ENCODE results near the gene ATXN10. TPM values are rescaled to one million over a fixed set of nuclear protein-coding genes. Genes with fewer than 3 reads are reported as not detected.

Gene ATXN10
- total RNA-seq, 1 experiment from 2014 or later, result 303 TPM

DNA sequence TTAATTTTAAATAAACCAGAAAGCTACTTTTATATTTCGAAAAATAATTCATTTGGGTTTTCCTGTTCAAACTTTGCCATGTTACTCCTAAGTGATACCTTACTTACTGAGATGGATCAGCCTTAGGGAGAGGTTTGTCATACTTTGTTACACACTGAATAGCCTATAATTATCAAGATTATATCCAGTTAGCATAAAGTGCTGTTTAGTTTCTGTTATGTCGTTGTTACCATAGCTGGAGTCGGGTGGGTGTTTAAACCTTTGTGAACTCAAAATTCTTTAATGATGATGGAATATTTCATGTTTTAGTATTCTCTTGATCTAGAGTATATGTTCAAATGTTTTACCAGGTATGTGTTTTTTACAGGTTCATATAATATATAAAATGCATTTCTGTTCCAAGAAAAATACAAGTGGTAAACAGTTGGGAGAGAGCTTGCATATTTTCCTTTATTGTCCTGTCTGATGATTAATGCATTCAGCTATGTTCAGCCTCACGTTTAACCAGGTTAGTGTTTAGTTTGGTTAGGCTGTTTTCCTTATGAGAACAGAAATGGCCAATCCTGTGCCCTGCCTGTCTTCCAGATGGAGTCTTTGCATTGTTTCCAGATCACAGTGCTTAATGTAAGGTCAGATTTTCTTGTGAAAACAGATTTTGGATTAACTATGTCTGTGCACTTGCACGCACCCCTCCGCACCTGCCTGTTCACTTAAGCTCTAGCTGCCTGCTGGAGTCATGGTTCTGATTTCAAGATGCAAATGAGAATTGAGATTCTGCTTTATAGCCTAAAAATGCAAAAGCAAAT lies 105.6 kb downstream of the ATXN10 start:
- peak overlapping the region; percentile 82 for H3K27ac ChIP-seq
- H3K27me3 ChIP-seq (ENCODE audit: insufficient read depth, low read depth), result no peaks in the 10 kb centered on the region
- H3K9me2 ChIP-seq (ENCODE audit: insufficient read depth), result no peaks in the 10 kb centered on the region
- H3K4me2 ChIP-seq, result peak overlapping the region; percentile 66
- peaks cover 45% of the 10 kb centered on the region for H3K4me1 ChIP-seq (replicated peaks; ENCODE audit: insufficient read depth)
- peak; percentile 65 to 97 for DNase-seq
- peaks cover 24% of the 10 kb centered on the region; the same call in 1 of the 2 replicates for H3K36me3 ChIP-seq (ENCODE audit: low read depth)
- no peak overlapping the region for H2AFZ ChIP-seq
- H3K4me3 ChIP-seq, result peak overlapping the region; percentile 20; the same call in 1 of the 2 replicates
- H4K20me1 ChIP-seq (ENCODE audit: insufficient read depth), result peaks cover 3% of the 10 kb centered on the region; the same call in 1 of the 2 replicates
- CTCF ChIA-PET, result no interaction called here
- H3K9me3 ChIP-seq (ENCODE audit: insufficient read depth, low read depth), result no peaks in the 10 kb centered on the region
- no peak for TF ChIP-seq EZH2 (IDR thresholded peaks at IDR 0.05; ENCODE audit: low read depth)
- TF ChIP-seq CTCF (conservative IDR thresholded peaks at IDR 0.05), result no peak
- peaks cover 43% of the 10 kb centered on the region for H3F3A ChIP-seq (ENCODE audit: insufficient read depth, low read depth)
- intact Hi-C loops (cut with micrococcal nuclease; ENCODE audit: unreplicated experiment), result loop anchor here (1.0 to 5.0 kb wide), 7 partner anchors 8 to 140 kb away; no protein-coding TSS in a partner anchor
- H3K79me2 ChIP-seq (ENCODE audit: low read depth), result peaks cover 92% of the 10 kb centered on the region
- no TSS peak for BruUV-seq (replicated peaks)
- POLR2A ChIA-PET (ENCODE audit: unreplicated experiment), result interaction anchor here (0.5 to 1.2 kb wide), 7 partner anchors 12 to 653 kb away, joined by 3 to 10 read pairs (median 4); partner anchors contain the start of gene WNT7B

DNA sequence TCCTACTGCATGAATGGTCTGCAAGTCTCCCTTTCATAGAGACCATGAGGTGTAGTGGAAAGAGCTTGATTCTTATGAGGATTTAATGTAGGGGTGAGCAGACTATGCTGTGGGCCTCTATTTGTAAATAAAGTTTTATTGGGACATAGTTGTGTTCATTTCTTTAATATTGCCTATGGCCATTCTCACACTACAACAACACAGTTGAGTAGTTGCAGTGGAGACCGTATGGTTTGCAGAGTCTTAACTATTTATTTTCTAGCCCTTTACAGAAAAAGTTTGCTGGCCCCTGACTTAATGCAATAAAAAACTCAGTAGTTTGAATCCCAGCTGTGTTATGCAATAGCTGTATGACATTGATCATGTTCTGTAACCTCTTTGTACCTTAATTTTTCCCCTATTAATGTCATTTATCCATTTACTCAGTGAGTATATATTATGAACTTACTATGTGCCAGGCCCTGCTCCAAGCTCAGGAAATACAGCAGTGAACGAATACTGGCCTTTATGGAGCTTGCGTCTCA lies 106.3 kb downstream of the ATXN10 start:
- TF ChIP-seq CTCF (conservative IDR thresholded peaks at IDR 0.05) (no peak), EZH2 (IDR thresholded peaks at IDR 0.05; ENCODE audit: low read depth) (no peak)
- BruUV-seq (replicated peaks), result no TSS peak
- DNase-seq, result no peak
- ChIA-PET CTCF (no interaction called here), POLR2A (ENCODE audit: unreplicated experiment) (interaction anchor here (0.5 to 1.2 kb wide), 7 partner anchors 11 to 654 kb away, joined by 3 to 10 read pairs (median 4); partner anchors contain the start of gene WNT7B)
- H4K20me1 ChIP-seq (ENCODE audit: insufficient read depth), result peaks cover 3% of the 10 kb centered on the region; the same call in 1 of the 2 replicates
- H3K27ac ChIP-seq, result peak overlapping the region; percentile 82
- no peak overlapping the region for H2AFZ ChIP-seq
- intact Hi-C loops (cut with micrococcal nuclease; ENCODE audit: unreplicated experiment), result loop anchor here (1.0 to 5.0 kb wide), 7 partner anchors 7 to 139 kb away; no protein-coding TSS in a partner anchor
- H3F3A ChIP-seq (ENCODE audit: insufficient read depth, low read depth), result peaks cover 46% of the 10 kb centered on the region
- peak overlapping the region; percentile 66 for H3K4me2 ChIP-seq
- peaks cover 92% of the 10 kb centered on the region for H3K79me2 ChIP-seq (ENCODE audit: low read depth)
- peaks cover 26% of the 10 kb centered on the region; the same call in 1 of the 2 replicates for H3K36me3 ChIP-seq (ENCODE audit: low read depth)
- H3K4me3 ChIP-seq, result peak overlapping the region; percentile 20; the same call in 1 of the 2 replicates
- peaks cover 45% of the 10 kb centered on the region for H3K4me1 ChIP-seq (replicated peaks; ENCODE audit: insufficient read depth)
- no peaks in the 10 kb centered on the region for H3K9me3 ChIP-seq (ENCODE audit: insufficient read depth, low read depth)
- H3K27me3 ChIP-seq (ENCODE audit: insufficient read depth, low read depth), result no peaks in the 10 kb centered on the region
- no peaks in the 10 kb centered on the region for H3K9me2 ChIP-seq (ENCODE audit: insufficient read depth)

DNA sequence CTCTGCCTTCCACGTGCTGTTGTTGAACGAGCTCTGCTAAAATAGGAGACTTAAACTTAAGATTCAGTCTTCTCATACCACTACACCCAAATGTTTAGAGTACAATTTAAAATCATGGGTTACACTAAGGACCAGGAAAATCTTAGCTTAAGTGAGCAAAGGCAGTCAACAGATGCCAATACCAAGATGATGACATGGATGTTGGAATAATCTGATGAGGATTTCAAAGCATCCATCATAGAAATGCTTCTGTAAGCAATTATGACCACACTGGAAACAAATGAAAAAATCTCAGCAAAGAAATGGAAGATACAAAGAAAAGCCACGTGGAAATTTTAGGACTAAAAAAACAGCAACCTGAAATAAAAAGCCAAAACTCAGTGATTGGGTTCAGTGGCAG lies 109.8 kb downstream of the ATXN10 start:
- Histone ChIP-seq H3K79me2 (ENCODE audit: low read depth) (peaks cover 89% of the 10 kb centered on the region), H3K27ac (no peak overlapping the region), H3K4me3 (no peak overlapping the region), H3K36me3 (ENCODE audit: low read depth) (peaks cover 31% of the 10 kb centered on the region), H3K4me2 (no peak overlapping the region), H3K9me3 (ENCODE audit: insufficient read depth, low read depth) (no peaks in the 10 kb centered on the region), H3K27me3 (ENCODE audit: insufficient read depth, low read depth) (no peaks in the 10 kb centered on the region), H3F3A (ENCODE audit: insufficient read depth, low read depth) (peaks cover 61% of the 10 kb centered on the region), H3K4me1 (replicated peaks; ENCODE audit: insufficient read depth) (peaks cover 59% of the 10 kb centered on the region), H2AFZ (no peak overlapping the region), H4K20me1 (ENCODE audit: insufficient read depth) (peaks cover 7% of the 10 kb centered on the region; the same call in 1 of the 2 replicates), H3K9me2 (ENCODE audit: insufficient read depth) (no peaks in the 10 kb centered on the region)
- ChIA-PET CTCF (no interaction called here), POLR2A (ENCODE audit: unreplicated experiment) (no interaction called here)
- intact Hi-C loops (cut with micrococcal nuclease; ENCODE audit: unreplicated experiment), result no loop called here
- BruUV-seq (replicated peaks), result no TSS peak
- TF ChIP-seq CTCF (conservative IDR thresholded peaks at IDR 0.05), result no peak
- no peak for TF ChIP-seq EZH2 (IDR thresholded peaks at IDR 0.05; ENCODE audit: low read depth)
- DNase-seq, result peak in 1 of 2 experiments; percentile 27

Measured in PC-9 (cell line).